Heart left ventricle (tissue), 16 donors: ENCODE measurements around the gene OOEP. TPM values are rescaled to one million over a fixed set of nuclear protein-coding genes. Genes with fewer than 3 reads are reported as not detected.

Experiments used
- ATAC-seq, 4 donors: fragments of 200-7000 bp; cut with Tn5 transposase; one replicate each; pipeline ENCODE4 v1.9.1; 2020 to 2022; ENCODE audit warnings: moderate library complexity in 4 of 4, mild to moderate bottlenecking in 3 of 4, moderate number of reproducible peaks in 1 of 4
- DNase-seq, 5 donors: peaks; one replicate each; pipeline ENCODE4 v3.0.0-alpha.2; 2020
- H3K27ac ChIP-seq, 12 donors: fragments of 200-600 bp; sonication (generic) in 4 of 12; one replicate each; pipeline versions ENCODE4 v1.5.0 to v1.8.0; 2016 to 2022; ENCODE audit warnings: mild to moderate bottlenecking in 2 of 12
- H3K27me3 ChIP-seq, 9 donors: fragments of 200-600 bp; sonication (generic) in 2 of 9; one replicate each; pipeline versions ENCODE4 v1.5.1 to v1.8.0; 2016 to 2022; ENCODE audit warnings: mild to moderate bottlenecking in 3 of 9
- H3K36me3 ChIP-seq, 9 donors: fragments of 200-600 bp; sonication (generic) in 2 of 9; one replicate each; pipeline versions ENCODE4 v1.5.0 to v1.8.0; 2018 to 2022; ENCODE audit warnings: mild to moderate bottlenecking in 2 of 9
- H3K4me1 ChIP-seq, 12 donors: fragments of 200-600 bp; sonication (generic) in 4 of 12; one replicate each; pipeline versions ENCODE4 v1.5.0 to v1.8.0; 2016 to 2022; ENCODE audit warnings: mild to moderate bottlenecking in 3 of 12
- H3K4me3 ChIP-seq, 12 donors: fragments of 200-600 bp; sonication (generic) in 4 of 12; one replicate each; pipeline versions ENCODE4 v1.5.0 to v1.8.0; 2017 to 2022; ENCODE audit warnings: mild to moderate bottlenecking in 9 of 12, moderate library complexity in 4 of 12
- H3K9me3 ChIP-seq, 12 donors: fragments of 200-600 bp; sonication (generic) in 4 of 12; one replicate each; pipeline versions ENCODE4 v1.5.0 to v1.8.0; 2016 to 2022; ENCODE audit warnings: mild to moderate bottlenecking in 1 of 12
- POLR2A ChIP-seq, 2 donors: fragments of 450-650 bp; IDR thresholded peaks; one replicate each; pipeline ENCODE4 v1.6.1; 2017; ENCODE audit warnings: antibody characterized with exemption in 2 of 2, mild to moderate bottlenecking in 2 of 2, moderate library complexity in 2 of 2
- WGBS, 4 donors: extraction: QIAGEN DNeasy Blood & Tissue Kit in 2 of 4; methylation state at CpG; one replicate each; pipeline versions ENCODE4 v1.1.5 to v1.1.7; 2013 to 2018; 5-methylcytosine and 5-hydroxymethylcytosine counted together
- intact Hi-C, 10 donors: fragments of 100-400 bp; cut with DNase I; formaldehyde crosslinking; loops; one replicate each; pipeline versions ENCODE4 v1.11.1 to v1.14.2; 2022
- long read RNA-seq, 3 donors: library from polyadenylated mRNA; unstranded; transcript quantifications; one replicate each; pipeline ENCODE4 v2.0.0, GENCODE V29; 2020 to 2021
- polyA plus RNA-seq, 2 donors: library from polyadenylated mRNA; stranded (reverse); fragments of 200-250 nt; gene quantifications; one replicate each; pipeline ENCODE4 v1.2.3, GENCODE V29; 2013
- total RNA-seq, 9 donors: library from RNA; depleted of rRNA in 2 of 9; stranded (reverse); fragments of >200 nt in 2 of 9; fragmentation: NEBNext Ultra II Directional in 3 of 9; extraction: Animal tissue kit (Norgen Biotek cat#: 25700) in 3 of 9; gene quantifications; one replicate each; pipeline versions ENCODE4 v1.1.0 to v1.2.4, GENCODE V29; 2016 to 2023
- TF ChIP-seq, protein P1 (sequence below), 12 donors: fragments of 200-600 bp; sonication (generic) in 4 of 12; IDR thresholded peaks; one replicate each; pipeline versions ENCODE4 v1.5.0 to v1.8.0; 2018 to 2022; ENCODE audit warnings: antibody characterized with exemption in 12 of 12, mild to moderate bottlenecking in 5 of 12
- donor health status: ischemic (EF 13 %, LVEDD 7.1; RV severe dilation, severe dysfunction).
- donor health status: healthy with polysubstance abuse.
- donor health status: DM: no; HTN: yes; CAD: no.
- donor health status: DM: no; HTN: no; CAD: no.
- donor health status: ischemic (EF 25% LVEDD 6.9; RV normal size, moderate dysfunction).
- donor health status: ischemic (EF 25% LVEDD 5.7; RV mildly dilated, moderate dysfunction).
- donor health status: healthy.
- donor health status: DM: yes; HTN: yes; CAD: no.
- donor health status: ischemic (EF 35%, LVEDD 5.7; RV mildly dilated, moderate dysfunction).
- donor health status: nonischemic (EF 11% LVEDD 7.7; RV severe dilation, severe dysfunction).
- donor health status: DM: yes; HTN: yes; CAD: no.
- donor health status: PGD.
- donor health status: ischemic (EF 29% LVEDD 5.4; RV normal size, mild dysfunction).
- donor health status: nonischemic (EF 23%, LVEDD 6.1; RV moderate dilation, normal function).

The OOEP gene
- not detected for total RNA-seq
- not detected for polyA plus RNA-seq
- long read RNA-seq, donor 1 = 0 reads
- long read RNA-seq, donor 2 = 0 reads
- long read RNA-seq, donor 3 = 0 reads

DNA sequence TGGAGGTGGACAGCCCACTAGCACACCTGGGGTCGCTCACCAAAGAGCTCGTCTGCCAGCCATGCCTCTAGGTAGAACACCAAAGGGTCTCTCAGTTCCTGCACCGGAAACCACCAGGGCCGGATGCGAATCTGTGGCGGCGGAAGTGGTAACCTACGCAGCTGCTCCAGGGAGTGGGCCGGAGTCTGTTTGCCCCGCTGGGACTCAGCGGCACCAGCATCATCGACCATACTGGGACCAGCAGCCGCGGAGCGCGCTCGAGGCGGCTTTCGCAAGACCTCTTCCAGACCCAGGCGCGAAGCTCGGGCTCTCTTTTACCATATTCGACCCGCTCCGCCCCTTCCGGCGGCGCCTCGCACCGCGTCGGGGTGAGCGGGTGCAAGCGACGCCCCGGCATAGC lies at the start of gene OOEP:
Gene OOEP (minus strand): TSS at position 335 of the 400 bp plus-strand sequence. CDS start 105 bp downstream, at position 230.
- Histone ChIP-seq H3K27ac (no peak within 1 kb of the TSS), H3K4me3 (no peak within 1 kb of the TSS), H3K9me3 (peaks cover 0 to 25% (median 11%) of the 10 kb centered on the region in 12 donors), H3K4me1 (no peaks in the 10 kb centered on the region), H3K27me3 (peaks cover 0 to 6% (median 0%) of the 10 kb centered on the region in 9 donors), H3K36me3 (no peaks in the 10 kb centered on the region)
- peak in 1 of 4 donors; percentile 18 for ATAC-seq
- WGBS, 4 donors = 95 to 97% (median 96%) methylated on average over 36 of the region's 36 CpGs
- no peak for TF ChIP-seq POLR2A (IDR thresholded peaks at IDR 0.05)
- TF ChIP-seq, protein P1, sequence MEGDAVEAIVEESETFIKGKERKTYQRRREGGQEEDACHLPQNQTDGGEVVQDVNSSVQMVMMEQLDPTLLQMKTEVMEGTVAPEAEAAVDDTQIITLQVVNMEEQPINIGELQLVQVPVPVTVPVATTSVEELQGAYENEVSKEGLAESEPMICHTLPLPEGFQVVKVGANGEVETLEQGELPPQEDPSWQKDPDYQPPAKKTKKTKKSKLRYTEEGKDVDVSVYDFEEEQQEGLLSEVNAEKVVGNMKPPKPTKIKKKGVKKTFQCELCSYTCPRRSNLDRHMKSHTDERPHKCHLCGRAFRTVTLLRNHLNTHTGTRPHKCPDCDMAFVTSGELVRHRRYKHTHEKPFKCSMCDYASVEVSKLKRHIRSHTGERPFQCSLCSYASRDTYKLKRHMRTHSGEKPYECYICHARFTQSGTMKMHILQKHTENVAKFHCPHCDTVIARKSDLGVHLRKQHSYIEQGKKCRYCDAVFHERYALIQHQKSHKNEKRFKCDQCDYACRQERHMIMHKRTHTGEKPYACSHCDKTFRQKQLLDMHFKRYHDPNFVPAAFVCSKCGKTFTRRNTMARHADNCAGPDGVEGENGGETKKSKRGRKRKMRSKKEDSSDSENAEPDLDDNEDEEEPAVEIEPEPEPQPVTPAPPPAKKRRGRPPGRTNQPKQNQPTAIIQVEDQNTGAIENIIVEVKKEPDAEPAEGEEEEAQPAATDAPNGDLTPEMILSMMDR (IDR thresholded peaks at IDR 0.05) = no peak
- intact Hi-C loops = no loop called here
- DNase-seq = no peak

DNA sequence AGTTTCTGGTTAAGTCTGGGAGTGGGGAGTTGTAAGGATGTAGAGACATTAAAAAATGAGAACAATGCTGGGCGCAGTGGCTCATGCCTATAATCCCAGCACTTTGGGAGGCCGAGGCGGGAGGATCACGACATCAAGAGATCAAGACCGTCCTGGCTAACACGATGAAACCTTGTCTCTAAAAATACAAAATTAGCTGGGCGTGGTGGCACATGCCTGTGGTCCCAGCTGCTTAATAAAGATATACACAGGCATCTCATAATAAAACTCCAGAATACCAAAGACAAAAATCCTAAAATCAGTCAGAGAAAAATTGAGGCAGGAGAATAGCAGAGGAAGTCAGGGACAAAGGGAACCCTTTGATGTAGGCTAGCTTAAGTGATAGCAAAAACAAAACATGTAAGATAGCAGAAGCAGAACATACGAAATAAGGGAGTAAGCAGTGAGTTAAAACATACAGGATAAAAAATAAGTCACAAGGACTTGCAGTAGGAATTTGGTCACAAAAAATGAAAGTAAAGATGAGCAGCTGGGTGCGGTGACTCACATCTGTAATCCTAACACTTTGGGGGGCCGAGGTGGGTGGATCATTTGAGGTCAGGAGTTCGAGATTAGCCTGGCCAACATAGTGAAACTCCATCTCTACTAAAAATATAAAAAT lies 48.5 kb upstream of the OOEP start:
- peaks cover 0 to 16% (median 0%) of the 10 kb centered on the region in 12 donors for H3K4me1 ChIP-seq
- no peak for DNase-seq
- intact Hi-C loops = no loop called here
- ATAC-seq = no peak
- H3K27ac ChIP-seq = no peak overlapping the region
- no peak overlapping the region for H3K4me3 ChIP-seq
- H3K27me3 ChIP-seq = no peaks in the 10 kb centered on the region
- H3K36me3 ChIP-seq = peaks cover 0 to 67% (median 13%) of the 10 kb centered on the region in 9 donors
- TF ChIP-seq, protein P1 (IDR thresholded peaks at IDR 0.05) = no peak
- no peak for TF ChIP-seq POLR2A (IDR thresholded peaks at IDR 0.05)
- WGBS, 4 donors = 88 to 90% (median 90%) methylated on average over 11 of the region's 11 CpGs
- no peaks in the 10 kb centered on the region for H3K9me3 ChIP-seq

DNA sequence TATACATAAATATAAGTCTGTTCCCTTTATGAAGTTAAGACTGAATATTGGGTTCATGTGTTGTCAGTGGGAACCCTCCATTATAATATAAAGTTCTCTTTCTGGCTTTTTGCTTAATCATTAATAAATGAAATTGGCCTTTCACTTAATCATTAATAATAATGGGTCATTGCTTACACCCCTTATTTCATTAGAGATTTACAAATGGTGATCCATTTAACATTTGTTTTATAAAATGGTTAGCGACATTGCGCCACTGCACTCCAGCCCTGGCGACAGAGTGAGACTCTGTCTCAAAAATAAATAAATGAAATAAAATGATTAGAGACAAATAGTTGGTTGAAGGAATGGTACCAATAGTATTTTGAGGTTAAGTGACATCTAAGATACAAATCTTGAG lies 43.4 kb upstream of the OOEP start:
- DNase-seq (no peak), ATAC-seq (no peak)
- Histone ChIP-seq H3K27ac (no peak overlapping the region), H3K4me3 (no peak overlapping the region), H3K9me3 (no peaks in the 10 kb centered on the region), H3K27me3 (no peaks in the 10 kb centered on the region), H3K4me1 (no peaks in the 10 kb centered on the region), H3K36me3 (peaks cover 0 to 26% (median 0%) of the 10 kb centered on the region in 9 donors)
- WGBS, 4 donors = 81 to 99% (median 89%) methylated on average over 3 of the region's 3 CpGs
- intact Hi-C loops = no loop called here
- TF ChIP-seq POLR2A (IDR thresholded peaks at IDR 0.05) = no peak
- TF ChIP-seq, protein P1 (IDR thresholded peaks at IDR 0.05) = no peak

DNA sequence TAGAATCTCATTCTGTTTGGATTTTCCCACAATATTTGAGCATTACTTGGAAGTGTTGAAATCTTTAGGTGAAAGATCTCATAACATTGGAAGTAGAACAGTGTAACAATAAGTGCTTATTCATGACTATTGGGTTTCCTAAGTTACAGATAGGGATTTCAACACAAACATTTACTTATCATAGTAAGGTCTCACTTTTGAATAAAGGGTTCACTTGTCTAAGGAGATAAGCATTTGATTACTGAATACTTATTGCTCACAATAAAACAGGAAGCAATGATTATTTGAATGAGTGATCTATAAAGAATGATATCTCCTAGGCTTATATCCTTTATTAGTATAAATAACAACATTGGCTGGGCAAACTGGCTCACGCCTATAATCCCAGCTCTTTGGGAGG lies 39.7 kb upstream of the OOEP start:
- no peaks in the 10 kb centered on the region for H3K27me3 ChIP-seq
- H3K4me3 ChIP-seq = no peak overlapping the region
- no peak for ATAC-seq
- H3K4me1 ChIP-seq = no peaks in the 10 kb centered on the region
- no peak for TF ChIP-seq POLR2A (IDR thresholded peaks at IDR 0.05)
- TF ChIP-seq, protein P1 (IDR thresholded peaks at IDR 0.05) = no peak
- no peak overlapping the region for H3K27ac ChIP-seq
- peaks cover 0 to 10% (median 0%) of the 10 kb centered on the region in 9 donors for H3K36me3 ChIP-seq
- 95 to 100% (median 96%) methylated on average over 1 of the region's 1 CpG for WGBS, 4 donors
- DNase-seq = no peak
- intact Hi-C loops = no loop called here
- H3K9me3 ChIP-seq = no peaks in the 10 kb centered on the region
